IPS-15b (cell line): ENCODE measurements around the gene ZFYVE21.

ENCODE experiments used
- H3K27me3 ChIP-seq: one replicate; pipeline ENCODE4 v1.6.1; 2013; ENCODE audit warnings: low read length; ENCODE audit not compliant: control insufficient read depth, insufficient read depth
- H3K36me3 ChIP-seq: one replicate; pipeline ENCODE4 v1.6.1; 2013; ENCODE audit warnings: low read length; ENCODE audit not compliant: control insufficient read depth, insufficient read depth
- H3K4me1 ChIP-seq: one replicate; pipeline ENCODE4 v1.6.1; 2013; ENCODE audit warnings: mild to moderate bottlenecking, low read length; ENCODE audit not compliant: control insufficient read depth, insufficient read depth
- H3K4me3 ChIP-seq: one replicate; pipeline ENCODE4 v1.5.1; 2013; ENCODE audit warnings: low read depth, low read length
- H3K9ac ChIP-seq: one replicate; pipeline ENCODE4 v1.6.1; 2013; ENCODE audit warnings: low read depth, mild to moderate bottlenecking, low read length
- H3K9me3 ChIP-seq: one replicate; pipeline ENCODE4 v1.6.1; 2013; ENCODE audit warnings: mild to moderate bottlenecking, low read length; ENCODE audit not compliant: control insufficient read depth, insufficient read depth

The ZFYVE21 gene

GRCh38 chr14:103749452-103749851 is 33.8 kb downstream of the ZFYVE21 start:
- H3K27me3 ChIP-seq, result no peaks in the 10 kb centered on the region
- H3K4me3 ChIP-seq, result no peak overlapping the region
- no peaks in the 10 kb centered on the region for H3K9me3 ChIP-seq
- H3K9ac ChIP-seq, result no peak overlapping the region
- no peaks in the 10 kb centered on the region for H3K4me1 ChIP-seq
- H3K36me3 ChIP-seq, result peaks cover 3% of the 10 kb centered on the region

GRCh38 chr14:103749860-103750259 is 34.2 kb downstream of the ZFYVE21 start:
- no peak overlapping the region for H3K4me3 ChIP-seq
- no peaks in the 10 kb centered on the region for H3K9me3 ChIP-seq
- no peaks in the 10 kb centered on the region for H3K27me3 ChIP-seq

DNA sequence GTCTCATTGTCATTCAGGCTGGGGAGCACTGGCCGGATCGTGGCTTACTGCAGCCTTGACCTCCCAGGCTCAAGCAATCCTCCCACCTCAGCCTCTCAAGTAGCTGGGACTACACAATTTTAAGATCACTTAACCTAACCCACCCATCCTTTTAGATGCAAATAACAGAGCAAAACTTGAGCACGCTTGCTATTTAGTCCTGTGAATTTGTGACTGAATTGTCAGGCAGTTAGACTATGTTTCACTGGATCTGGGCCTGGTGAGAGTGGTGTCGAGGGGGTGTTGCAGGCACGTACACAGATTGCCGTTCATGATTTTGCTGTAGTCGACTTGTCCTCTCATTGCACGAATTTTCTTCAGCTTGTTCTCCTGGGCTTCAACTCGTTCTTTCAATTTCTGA is 38.2 kb downstream of the ZFYVE21 start:
- Histone ChIP-seq H3K27me3 (no peaks in the 10 kb centered on the region), H3K36me3 (no peaks in the 10 kb centered on the region), H3K9ac (no peak overlapping the region), H3K9me3 (no peaks in the 10 kb centered on the region), H3K4me1 (no peaks in the 10 kb centered on the region), H3K4me3 (no peak overlapping the region)

More at GRCh38 chr14:103749860-103750259, 34.2 kb downstream of the ZFYVE21 start:
- no peak overlapping the region for H3K9ac ChIP-seq
- no peaks in the 10 kb centered on the region for H3K36me3 ChIP-seq
- H3K4me1 ChIP-seq, result no peaks in the 10 kb centered on the region

GRCh38 chr14:103755060-103755459 is 39.5 kb downstream of the ZFYVE21 start:
- Histone ChIP-seq H3K36me3 (no peaks in the 10 kb centered on the region), H3K9me3 (no peaks in the 10 kb centered on the region), H3K27me3 (no peaks in the 10 kb centered on the region), H3K9ac (no peak overlapping the region), H3K4me3 (no peak overlapping the region), H3K4me1 (no peaks in the 10 kb centered on the region)

GRCh38 chr14:103758059-103758776 is 42.6 kb downstream of the ZFYVE21 start:
- H3K4me1 ChIP-seq, result peaks cover 2% of the 10 kb centered on the region
- H3K27me3 ChIP-seq, result no peaks in the 10 kb centered on the region
- no peaks in the 10 kb centered on the region for H3K36me3 ChIP-seq
- no peaks in the 10 kb centered on the region for H3K9me3 ChIP-seq
- H3K4me3 ChIP-seq, result no peak overlapping the region
- H3K9ac ChIP-seq, result no peak overlapping the region

- Histone ChIP-seq H3K4me3 (no peak overlapping the region), H3K9ac (no peak overlapping the region), H3K9me3 (no peaks in the 10 kb centered on the region), H3K27me3 (no peaks in the 10 kb centered on the region), H3K4me1 (peaks cover 2% of the 10 kb centered on the region), H3K36me3 (no peaks in the 10 kb centered on the region)
Measured at GRCh38 chr14:103762036-103762435, 46.4 kb downstream of the ZFYVE21 start.

DNA sequence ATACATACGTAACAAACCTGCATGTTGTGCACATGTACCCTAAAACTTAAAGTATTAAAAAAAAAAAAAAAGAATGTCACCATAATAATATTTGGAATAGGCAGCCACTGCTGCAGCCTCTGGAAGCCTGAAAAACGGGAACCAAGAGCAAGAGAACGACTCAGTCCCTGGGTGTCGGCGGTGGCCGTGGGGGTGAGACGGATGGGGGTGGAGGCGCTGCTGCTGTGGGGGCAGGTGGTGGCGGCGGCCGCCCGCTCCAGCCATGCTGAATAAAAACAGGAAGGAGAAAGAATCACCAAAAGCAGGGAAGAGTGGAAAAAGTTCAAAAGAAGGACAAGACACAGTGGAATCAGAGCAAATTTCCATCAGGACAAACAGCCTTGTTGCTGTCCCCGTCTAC is 46.9 kb downstream of the ZFYVE21 start:
- Histone ChIP-seq H3K9ac (no peak overlapping the region), H3K4me1 (peaks cover 2% of the 10 kb centered on the region), H3K36me3 (no peaks in the 10 kb centered on the region), H3K9me3 (no peaks in the 10 kb centered on the region), H3K27me3 (no peaks in the 10 kb centered on the region), H3K4me3 (no peak overlapping the region)

GRCh38 chr14:103763730-103764488 is 48.3 kb downstream of the ZFYVE21 start:
- H3K9ac ChIP-seq, result no peak overlapping the region
- H3K4me1 ChIP-seq, result peaks cover 2% of the 10 kb centered on the region
- H3K27me3 ChIP-seq, result no peaks in the 10 kb centered on the region
- no peaks in the 10 kb centered on the region for H3K36me3 ChIP-seq
- H3K4me3 ChIP-seq, result no peak overlapping the region
- no peaks in the 10 kb centered on the region for H3K9me3 ChIP-seq

GRCh38 chr14:103765526-103765925 is 49.9 kb downstream of the ZFYVE21 start:
- no peaks in the 10 kb centered on the region for H3K9me3 ChIP-seq
- H3K4me1 ChIP-seq, result peaks cover 2% of the 10 kb centered on the region
- H3K36me3 ChIP-seq, result no peaks in the 10 kb centered on the region
- no peaks in the 10 kb centered on the region for H3K27me3 ChIP-seq
- no peak overlapping the region for H3K4me3 ChIP-seq
- no peak overlapping the region for H3K9ac ChIP-seq

DNA sequence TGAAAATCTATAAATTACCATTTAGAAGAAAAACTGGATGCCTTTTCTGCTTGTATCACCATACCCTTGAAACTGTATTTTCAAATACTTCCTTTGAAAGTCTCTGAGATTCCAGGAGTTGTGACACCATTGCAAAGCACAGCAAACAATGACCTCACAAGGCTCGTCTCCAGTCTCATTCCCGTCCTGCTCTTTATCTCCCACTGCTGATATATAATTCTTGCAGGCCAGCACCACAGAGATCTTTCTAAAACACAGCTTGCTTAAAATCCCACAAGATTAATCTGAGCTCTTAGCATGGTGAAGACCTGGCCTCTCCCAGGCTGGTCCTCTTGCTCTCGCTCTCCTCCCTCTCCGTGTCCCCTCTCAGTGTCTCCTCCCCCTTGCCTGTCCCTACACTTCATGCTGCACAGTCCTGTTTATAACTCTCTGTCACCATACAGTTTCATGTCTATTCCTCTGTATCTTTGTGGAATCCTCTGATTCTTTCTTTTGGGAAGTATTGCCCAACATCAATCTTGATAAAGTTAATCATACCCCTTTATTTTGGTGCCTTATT is 51.8 kb downstream of the ZFYVE21 start:
- Histone ChIP-seq H3K9ac (no peak overlapping the region), H3K27me3 (no peaks in the 10 kb centered on the region), H3K4me1 (peaks cover 2% of the 10 kb centered on the region), H3K36me3 (no peaks in the 10 kb centered on the region), H3K9me3 (no peaks in the 10 kb centered on the region), H3K4me3 (no peak overlapping the region)

DNA sequence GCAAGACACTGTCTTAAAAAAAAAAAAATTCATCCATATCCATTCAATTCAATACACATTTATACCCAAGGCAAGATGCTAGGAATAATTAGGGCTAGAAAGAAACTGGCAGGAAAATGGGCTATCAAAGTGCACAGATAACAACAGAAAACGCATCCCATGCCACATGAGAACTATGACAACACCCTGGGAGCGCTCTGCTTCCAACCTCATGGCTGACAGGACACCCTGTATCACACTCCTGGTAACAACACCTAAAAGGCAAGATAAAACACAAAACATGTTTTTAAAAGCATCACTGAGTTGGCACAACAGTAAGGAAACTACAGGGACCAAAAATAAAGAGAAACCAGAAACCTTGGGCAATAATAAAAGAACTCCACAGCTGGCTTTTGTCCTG is 54.9 kb downstream of the ZFYVE21 start:
- Histone ChIP-seq H3K4me3 (no peak overlapping the region), H3K36me3 (no peaks in the 10 kb centered on the region), H3K9ac (no peak overlapping the region), H3K9me3 (no peaks in the 10 kb centered on the region), H3K4me1 (no peaks in the 10 kb centered on the region), H3K27me3 (no peaks in the 10 kb centered on the region)

- no peaks in the 10 kb centered on the region for H3K36me3 ChIP-seq
- H3K9ac ChIP-seq, result no peak overlapping the region
- H3K4me3 ChIP-seq, result no peak overlapping the region
- no peaks in the 10 kb centered on the region for H3K4me1 ChIP-seq
- no peaks in the 10 kb centered on the region for H3K27me3 ChIP-seq
- no peaks in the 10 kb centered on the region for H3K9me3 ChIP-seq
Measured at GRCh38 chr14:103770902-103771301, 55.3 kb downstream of the ZFYVE21 start.
